ENCODE results near the gene ASIC2.

GRCh38 chr17:33266116-33266515 lies 27.0 kb downstream of the ASIC2 start:
- TF ChIP-seq CTCF (conservative IDR thresholded peaks at IDR 0.05), result no peak
- TF ChIP-seq EZH2 (IDR thresholded peaks at IDR 0.05; ENCODE audit: low read depth), result no peak
